Measurements from ENCODE around the gene KMT2E.

GRCh38 chr7:105022458-105022857, 8.5 kb downstream of the KMT2E start:
- TF ChIP-seq, protein P1, sequence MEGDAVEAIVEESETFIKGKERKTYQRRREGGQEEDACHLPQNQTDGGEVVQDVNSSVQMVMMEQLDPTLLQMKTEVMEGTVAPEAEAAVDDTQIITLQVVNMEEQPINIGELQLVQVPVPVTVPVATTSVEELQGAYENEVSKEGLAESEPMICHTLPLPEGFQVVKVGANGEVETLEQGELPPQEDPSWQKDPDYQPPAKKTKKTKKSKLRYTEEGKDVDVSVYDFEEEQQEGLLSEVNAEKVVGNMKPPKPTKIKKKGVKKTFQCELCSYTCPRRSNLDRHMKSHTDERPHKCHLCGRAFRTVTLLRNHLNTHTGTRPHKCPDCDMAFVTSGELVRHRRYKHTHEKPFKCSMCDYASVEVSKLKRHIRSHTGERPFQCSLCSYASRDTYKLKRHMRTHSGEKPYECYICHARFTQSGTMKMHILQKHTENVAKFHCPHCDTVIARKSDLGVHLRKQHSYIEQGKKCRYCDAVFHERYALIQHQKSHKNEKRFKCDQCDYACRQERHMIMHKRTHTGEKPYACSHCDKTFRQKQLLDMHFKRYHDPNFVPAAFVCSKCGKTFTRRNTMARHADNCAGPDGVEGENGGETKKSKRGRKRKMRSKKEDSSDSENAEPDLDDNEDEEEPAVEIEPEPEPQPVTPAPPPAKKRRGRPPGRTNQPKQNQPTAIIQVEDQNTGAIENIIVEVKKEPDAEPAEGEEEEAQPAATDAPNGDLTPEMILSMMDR (IDR thresholded peaks at IDR 0.05), result no peak
- no peak for TF ChIP-seq ZFX (IDR thresholded peaks at IDR 0.05; ENCODE audit: borderline replicate concordance)
